ENCODE data around the gene HOXC13.
A peak's percentile ranks its signal among the peaks of the same experiment; 100 is the strongest.

The HOXC13 gene

GRCh38 chr12:53976823-53977595 lies 38.4 kb downstream of the HOXC13 start:
- DNase-seq (ENCODE audit: extremely low spot score) = no peak
- CTCF ChIA-PET = interaction anchor here (0.8 to 1.4 kb wide), 7 partner anchors 8 to 402 kb away, joined by 3 to 8 read pairs (median 4); partner anchors contain the start of genes HOXC10, HOXC13 and HOXC9
- TF ChIP-seq FOXA1 (IDR thresholded peaks at IDR 0.05) (no peak), BHLHE40 (IDR thresholded peaks at IDR 0.05; ENCODE audit: borderline replicate concordance) (no peak), FOXM1 (IDR thresholded peaks at IDR 0.05; ENCODE audit: borderline replicate concordance) (no peak), ZNF384 (IDR thresholded peaks at IDR 0.05) (no peak), FOXK2 (IDR thresholded peaks at IDR 0.05) (no peak), ELF4 (IDR thresholded peaks at IDR 0.05) (no peak), HDGF (IDR thresholded peaks at IDR 0.05; ENCODE audit: borderline replicate concordance) (no peak), LEF1 (IDR thresholded peaks at IDR 0.05; ENCODE audit: borderline replicate concordance) (no peak)
- POLR2A ChIA-PET = interaction anchor here (0.7 to 2.5 kb wide), 12 partner anchors 9 to 303 kb away, joined by 3 to 12 read pairs (median 4); partner anchors contain the start of genes CBX5, HNRNPA1, HOXC12 and HOXC4

GRCh38 chr12:53977596-53978445 lies 39.2 kb downstream of the HOXC13 start:
- ChIA-PET CTCF (no interaction called here), POLR2A (interaction anchor here (1.0 to 2.5 kb wide), 7 partner anchors 10 to 302 kb away, joined by 3 to 12 read pairs (median 8); partner anchors contain the start of genes CBX5, HNRNPA1 and HOXC13)
- TF ChIP-seq L3MBTL2 (conservative IDR thresholded peaks at IDR 0.05) = no peak
- TF ChIP-seq PKNOX1 (IDR thresholded peaks at IDR 0.05) = no peak
- TF ChIP-seq NFRKB (IDR thresholded peaks at IDR 0.05) = no peak
- TF ChIP-seq ARNT (IDR thresholded peaks at IDR 0.05) = no peak
- TF ChIP-seq ZNF384 (IDR thresholded peaks at IDR 0.05) = no peak
- TF ChIP-seq FOXA1 (IDR thresholded peaks at IDR 0.05) = no peak
- no peak for TF ChIP-seq HDGF (IDR thresholded peaks at IDR 0.05; ENCODE audit: borderline replicate concordance)
- DNase-seq (ENCODE audit: extremely low spot score) = no peak

GRCh38 chr12:53978477-53979356 lies 40.1 kb downstream of the HOXC13 start:
- no peak for DNase-seq (ENCODE audit: extremely low spot score)
- TF ChIP-seq FOXA1 (IDR thresholded peaks at IDR 0.05) = no peak
- no peak for TF ChIP-seq PKNOX1 (IDR thresholded peaks at IDR 0.05)
- TF ChIP-seq HDGF (IDR thresholded peaks at IDR 0.05; ENCODE audit: borderline replicate concordance) = no peak
- no peak for TF ChIP-seq FOXK2 (IDR thresholded peaks at IDR 0.05)
- no peak for TF ChIP-seq ZNF384 (IDR thresholded peaks at IDR 0.05)
- TF ChIP-seq L3MBTL2 (conservative IDR thresholded peaks at IDR 0.05) = no peak; the same call in 1 of the 2 replicates
- no peak for TF ChIP-seq TARDBP (IDR thresholded peaks at IDR 0.05)
- no peak for TF ChIP-seq SUZ12 (IDR thresholded peaks at IDR 0.05)
- no peak for TF ChIP-seq BHLHE40 (IDR thresholded peaks at IDR 0.05; ENCODE audit: borderline replicate concordance)
- no peak; the same call in 1 of the 2 replicates for TF ChIP-seq CTBP1 (IDR thresholded peaks at IDR 0.05; ENCODE audit: borderline replicate concordance)
- CTCF ChIA-PET = interaction anchor here (0.5 to 1.5 kb wide), 4 partner anchors 14 to 343 kb away, joined by 3 to 4 read pairs (median 3); no protein-coding TSS in a partner anchor
- POLR2A ChIA-PET = interaction anchor here (1.1 to 2.5 kb wide), 6 partner anchors 11 to 39 kb away, joined by 3 to 12 read pairs (median 8); partner anchors contain the start of genes HOXC13 and HOXC9

- no peak for DNase-seq (ENCODE audit: extremely low spot score)
- ChIA-PET POLR2A (interaction anchor here (0.6 to 1.9 kb wide), 3 partner anchors 20 to 208 kb away, joined by 3 to 7 read pairs (median 3); partner anchors contain the start of gene HOXC9), CTCF (interaction anchor here (0.7 to 1.5 kb wide), 2 partner anchors 27 to 234 kb away, joined by 3 to 4 read pairs; no protein-coding TSS in a partner anchor)
- TF ChIP-seq SP1 (IDR thresholded peaks at IDR 0.05) (no peak), PKNOX1 (IDR thresholded peaks at IDR 0.05) (peak; percentile 87; the same call in 1 of the 2 replicates), ZNF384 (IDR thresholded peaks at IDR 0.05) (no peak), BHLHE40 (IDR thresholded peaks at IDR 0.05; ENCODE audit: borderline replicate concordance) (no peak), L3MBTL2 (conservative IDR thresholded peaks at IDR 0.05) (no peak)
Observed at GRCh38 chr12:53980104-53980801, 41.6 kb downstream of the HOXC13 start.

Data from HEK293T (cell line).